HG03575 (cell line): Measurements from ENCODE around the gene MGMT.

Source experiments
- ATAC-seq: cut with Tn5 transposase; IDR thresholded peaks from one replicate; pipeline ENCODE4 v1.9.1; 2021; ENCODE audit not compliant: unreplicated experiment, insufficient number of reproducible peaks, low FRiP score; ENCODE audit errors: extremely low read depth

MGMT gene

GRCh38 chr10:129628823-129629222 is 161.8 kb downstream of the MGMT start:
- no peak for ATAC-seq

GRCh38 chr10:129629911-129630310 is 162.9 kb downstream of the MGMT start:
- ATAC-seq = no peak

GRCh38 chr10:129631006-129631405 is 164.0 kb downstream of the MGMT start:
- ATAC-seq = no peak

- no peak for ATAC-seq
These were observed 165.0 kb downstream of the MGMT start for GRCh38 chr10:129631870-129632623.

GRCh38 chr10:129637010-129637409 is 170.0 kb downstream of the MGMT start:
- ATAC-seq = no peak

GRCh38 chr10:129637846-129638245 is 170.8 kb downstream of the MGMT start:
- no peak for ATAC-seq

GRCh38 chr10:129641351-129641750 is 174.3 kb downstream of the MGMT start:
- ATAC-seq = no peak

GRCh38 chr10:129641982-129642381 is 174.9 kb downstream of the MGMT start:
- no peak for ATAC-seq

- ATAC-seq = no peak
These were observed 175.4 kb downstream of the MGMT start for GRCh38 chr10:129642427-129642826.

- no peak for ATAC-seq
These were observed 176.2 kb downstream of the MGMT start for GRCh38 chr10:129643266-129643665.

GRCh38 chr10:129645487-129645886 is 178.4 kb downstream of the MGMT start:
- ATAC-seq = no peak

- ATAC-seq = no peak
These were observed 179.9 kb downstream of the MGMT start for GRCh38 chr10:129646973-129647372.

GRCh38 chr10:129647590-129647989 is 180.5 kb downstream of the MGMT start:
- ATAC-seq = no peak

GRCh38 chr10:129648856-129649255 is 181.8 kb downstream of the MGMT start:
- no peak for ATAC-seq

- ATAC-seq = no peak
These were observed 185.0 kb downstream of the MGMT start for GRCh38 chr10:129652021-129652420.

- ATAC-seq = no peak
These were observed 185.6 kb downstream of the MGMT start for GRCh38 chr10:129652521-129653201.

- no peak for ATAC-seq
These were observed 186.4 kb downstream of the MGMT start for GRCh38 chr10:129653428-129653827.

GRCh38 chr10:129653861-129654260 is 186.8 kb downstream of the MGMT start:
- ATAC-seq = no peak

GRCh38 chr10:129654461-129654860 is 187.4 kb downstream of the MGMT start:
- ATAC-seq = no peak

GRCh38 chr10:129655007-129655678 is 188.1 kb downstream of the MGMT start:
- ATAC-seq = no peak
